NCI-H524 treated with DMSO at 0.1 percent for 48 hours (cell line): ENCODE data around the gene TEX48.

Experiments used
- DNase-seq: peaks from one replicate; lab custom pipeline; 2025; lab: John Stamatoyannopoulos, UW

Gene TEX48, protein sequence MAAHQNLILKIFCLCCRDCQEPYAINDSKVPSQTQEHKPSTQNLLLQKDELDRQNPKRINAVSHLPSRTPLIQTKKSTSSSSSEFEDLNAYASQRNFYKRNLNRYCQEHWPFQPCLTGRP

DNA sequence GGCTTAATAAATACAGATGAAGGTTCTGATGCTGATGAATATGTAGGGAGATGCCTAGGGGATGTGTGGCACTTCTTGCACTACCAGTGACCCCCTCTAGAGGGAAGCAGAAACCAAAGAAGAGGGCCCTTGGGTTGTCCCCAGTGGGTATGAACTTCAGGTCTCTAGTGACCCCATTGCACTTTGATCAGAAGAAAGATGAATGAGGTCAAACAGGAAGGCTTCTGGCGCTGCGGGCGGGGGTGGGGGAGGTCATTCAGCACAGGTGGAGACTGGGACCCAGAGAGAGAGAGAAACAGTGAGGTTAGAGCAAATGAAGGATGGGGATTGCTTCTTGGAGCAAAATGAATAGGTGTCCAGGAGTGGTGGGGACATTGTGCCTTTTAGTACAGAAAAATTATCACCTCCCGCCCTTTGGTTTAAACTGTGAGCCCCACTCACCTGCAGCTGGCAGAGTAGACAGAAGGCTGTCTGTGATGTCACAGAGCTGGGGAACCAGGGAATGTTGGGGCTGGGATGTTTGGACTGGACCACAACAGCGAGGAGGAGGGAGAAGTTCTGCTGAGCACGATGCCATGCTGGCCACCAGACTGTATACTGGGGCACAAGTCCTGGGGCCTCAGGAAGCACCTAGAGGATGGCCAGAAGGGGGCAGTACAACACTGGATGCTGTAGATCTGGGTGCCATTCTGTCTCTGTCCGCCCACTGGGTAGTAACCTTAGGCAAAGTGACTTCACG, at the start of gene TEX48:
Gene TEX48, minus strand, starts transcription at position 599 of the 739 bp plus-strand sequence. CDS start 10,469 bp downstream, outside the sequence.
- peak; percentile 23 for DNase-seq

DNA sequence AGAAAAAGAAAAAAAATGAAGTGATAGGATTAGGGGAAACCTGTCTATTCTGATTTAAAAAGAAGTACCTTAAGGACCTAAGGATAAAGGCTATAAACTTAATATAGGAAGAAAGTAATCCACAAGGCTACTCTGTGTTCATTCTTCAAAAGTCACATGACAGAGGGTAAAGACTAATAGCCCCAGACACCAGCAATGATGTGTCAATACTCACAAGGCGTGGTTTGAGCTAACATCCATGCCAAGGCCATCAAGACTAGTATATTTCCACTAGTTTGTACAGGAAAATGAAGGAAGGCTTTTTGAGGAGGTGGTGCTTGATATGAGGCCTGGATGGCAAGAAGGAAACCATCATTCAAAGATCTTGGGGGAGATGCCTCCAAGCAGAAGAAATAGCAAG, 49.7 kb upstream of the TEX48 start:
- DNase-seq, result no peak

DNA sequence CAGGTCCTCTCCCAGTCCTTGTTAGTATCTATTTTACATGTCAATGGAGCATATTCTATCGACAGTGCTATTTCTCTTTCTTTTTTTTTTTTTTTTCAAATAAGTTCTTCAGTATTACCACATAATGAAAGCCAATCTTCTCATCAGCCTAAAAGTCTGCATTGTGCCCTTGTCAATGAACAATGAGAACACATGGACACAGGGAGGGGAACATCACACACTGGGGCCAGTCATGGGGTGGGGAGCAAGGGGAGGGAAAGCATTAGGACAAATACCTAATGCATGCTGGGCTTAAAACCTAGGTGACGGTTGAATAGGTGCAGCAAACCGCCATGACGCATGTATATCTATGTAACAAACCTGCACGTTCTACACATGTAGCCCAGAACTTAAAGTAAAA, 47.7 kb upstream of the TEX48 start:
- DNase-seq, result no peak

DNA sequence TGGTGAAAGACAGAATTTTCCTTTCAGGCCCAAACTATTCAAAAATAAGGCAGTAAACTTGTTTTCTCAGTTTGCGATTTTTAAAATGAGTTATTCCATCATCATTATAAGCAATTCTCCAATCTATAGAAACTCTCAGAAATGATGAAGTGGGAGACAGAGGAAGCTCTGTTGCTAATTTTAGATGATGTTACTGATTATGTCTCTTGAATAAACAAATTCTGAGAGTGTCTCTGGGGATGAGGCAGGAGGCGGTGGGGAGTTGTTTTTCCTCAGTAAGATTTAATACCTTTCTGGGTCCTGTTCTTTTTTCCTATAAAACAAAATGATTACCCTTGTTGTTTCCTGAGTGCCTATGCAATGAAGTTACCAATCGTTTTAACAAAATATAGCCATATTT, 43.9 kb upstream of the TEX48 start:
- no peak for DNase-seq

DNA sequence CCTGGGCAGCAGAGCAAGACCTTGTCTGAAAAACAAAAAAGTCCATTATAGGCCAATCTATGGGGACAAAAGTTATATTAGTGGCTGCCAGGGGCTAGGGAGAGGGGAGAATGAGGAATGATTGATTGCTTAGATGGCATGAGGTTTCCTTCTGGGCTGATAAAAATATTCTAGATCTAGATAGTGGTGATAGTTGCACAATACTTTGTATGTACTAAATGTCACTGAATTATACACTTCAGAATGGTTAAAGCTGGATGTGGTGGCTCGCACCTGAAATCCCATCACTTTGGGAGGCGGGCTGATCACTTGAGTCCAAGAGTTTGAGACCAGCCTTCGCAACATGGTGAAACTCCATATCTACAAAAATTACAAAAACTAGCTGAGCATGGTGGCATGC, 42.8 kb upstream of the TEX48 start:
- no peak for DNase-seq

DNA sequence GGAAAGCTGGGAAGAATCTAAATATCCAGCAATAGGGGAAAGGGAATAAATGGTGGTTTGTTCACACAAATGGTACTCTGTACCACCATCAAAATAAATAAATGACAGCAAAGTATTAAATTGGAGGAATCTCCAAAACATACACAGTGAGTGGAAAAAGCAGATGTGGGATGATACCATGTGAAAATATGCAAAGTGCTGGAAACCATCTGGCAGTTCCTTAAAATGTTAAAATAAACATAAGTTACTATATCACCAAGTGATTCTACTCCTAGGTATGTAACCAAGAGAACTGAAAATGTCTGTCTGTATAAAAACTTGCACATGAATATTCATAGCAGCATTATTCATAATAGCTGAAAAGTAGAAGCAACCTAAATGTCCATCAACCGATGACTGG, 41.9 kb upstream of the TEX48 start:
- DNase-seq, result no peak

DNA sequence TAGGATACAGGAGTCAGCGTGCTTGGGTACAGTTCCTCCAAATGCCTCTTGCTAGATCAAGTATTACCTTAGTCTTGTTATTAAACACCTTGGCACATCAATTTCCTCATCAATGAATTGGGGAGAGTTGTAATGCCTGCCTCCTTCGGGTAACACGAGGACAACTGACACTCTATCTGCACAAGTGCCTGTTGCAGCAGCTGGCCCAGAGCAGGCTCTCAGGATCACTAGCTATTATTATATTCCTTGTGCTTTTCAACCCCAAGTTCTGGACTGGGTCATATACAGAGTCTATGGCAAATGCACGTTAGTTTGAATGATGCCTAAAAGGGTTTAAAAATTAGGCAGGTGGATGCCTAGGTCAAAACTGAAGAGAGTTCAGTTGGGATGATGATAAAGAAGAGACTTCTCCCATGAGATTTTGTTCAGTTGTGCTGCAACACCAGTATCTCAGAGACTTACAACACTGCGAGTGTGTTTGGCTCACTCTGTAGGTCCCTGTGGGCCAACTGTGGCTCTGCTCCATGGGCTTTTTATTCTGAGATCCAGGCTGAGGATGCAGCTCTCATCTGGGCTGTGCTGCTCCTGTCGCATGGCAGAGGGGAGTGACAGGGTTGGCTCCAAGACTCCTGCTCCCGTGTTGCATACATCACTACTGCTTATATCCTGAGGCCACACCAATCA, 41.1 kb upstream of the TEX48 start:
- DNase-seq, result no peak

DNA sequence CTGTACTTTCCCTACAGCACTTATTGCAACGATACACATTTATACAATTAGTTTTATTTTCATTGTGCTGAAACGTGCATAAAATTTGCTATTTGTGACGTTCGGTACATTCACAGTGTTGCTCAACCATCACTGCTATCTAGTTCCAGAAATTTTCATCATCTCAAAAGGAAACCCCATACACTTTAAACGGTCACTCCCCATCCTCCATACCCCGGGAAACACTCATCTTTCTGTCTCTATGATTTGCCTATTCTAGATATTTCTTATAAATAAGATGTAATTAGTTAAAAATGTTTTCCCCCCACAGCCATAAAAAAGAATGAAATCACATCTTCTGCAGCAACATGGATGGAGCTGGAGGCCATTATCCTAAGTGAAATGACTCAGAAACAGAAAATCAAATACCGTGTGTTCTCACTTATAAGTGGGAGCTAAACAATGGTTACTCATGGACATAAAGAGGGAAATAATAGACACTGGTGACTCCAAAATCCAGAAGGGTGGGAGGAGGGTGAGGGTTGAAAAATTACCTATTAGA, 40.2 kb upstream of the TEX48 start:
- DNase-seq, result no peak

DNA sequence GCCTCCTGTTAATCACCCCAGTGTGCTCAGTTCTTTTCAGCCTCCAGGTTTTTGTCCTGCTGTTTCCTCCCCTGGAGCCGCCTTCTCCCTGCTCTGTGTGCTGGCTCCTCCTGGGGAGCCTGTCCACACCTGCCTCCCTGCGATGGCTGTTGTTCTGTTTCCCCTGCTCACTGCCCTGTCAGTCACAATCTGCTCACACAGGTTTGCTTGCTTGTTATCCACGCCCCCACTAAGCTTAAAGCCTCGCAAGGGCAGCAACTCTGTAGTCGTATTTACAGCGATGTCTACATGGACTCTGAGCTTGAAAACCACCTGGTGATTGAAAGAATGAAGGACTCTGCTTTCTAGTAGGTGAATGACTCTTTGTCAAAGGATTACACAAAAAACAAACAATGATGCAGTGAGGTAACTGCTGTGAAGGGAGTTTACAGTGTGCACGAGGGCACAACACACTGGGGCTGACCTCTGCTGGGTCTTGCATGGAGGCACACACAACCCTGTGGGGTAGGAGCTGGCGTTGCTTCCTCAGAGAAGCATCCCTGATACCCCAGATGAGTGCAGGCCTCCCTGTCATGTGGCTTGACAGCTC, 39.6 kb upstream of the TEX48 start:
- DNase-seq, result no peak

DNA sequence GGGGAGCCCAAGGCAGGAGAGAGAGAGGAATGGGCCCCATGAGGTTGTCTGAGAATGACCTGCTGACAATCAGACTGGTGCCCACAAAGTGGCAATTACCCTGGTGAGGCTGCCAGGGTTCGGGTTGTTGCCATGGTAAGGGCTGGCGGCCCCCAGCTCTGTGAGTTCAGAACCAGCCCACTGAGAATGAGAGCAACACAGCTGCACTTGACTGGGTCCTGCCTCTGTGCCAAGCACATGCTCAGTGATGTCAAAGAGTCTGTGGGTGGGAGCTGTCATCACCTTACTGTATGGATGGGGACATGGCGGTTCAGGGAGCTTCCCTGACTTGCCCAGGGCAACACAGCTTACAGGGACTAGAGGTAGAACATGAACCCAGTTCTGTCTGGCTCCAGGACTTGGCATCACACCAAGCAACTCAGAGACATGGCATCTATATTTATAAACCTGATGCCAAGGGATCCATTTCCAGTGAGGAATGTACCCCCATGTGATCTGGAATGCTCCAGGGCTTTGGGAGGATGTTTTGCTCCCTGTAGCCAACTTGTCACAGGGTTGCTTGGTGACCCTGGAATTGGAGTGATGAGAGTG, 38.2 kb upstream of the TEX48 start:
- DNase-seq, result no peak

DNA sequence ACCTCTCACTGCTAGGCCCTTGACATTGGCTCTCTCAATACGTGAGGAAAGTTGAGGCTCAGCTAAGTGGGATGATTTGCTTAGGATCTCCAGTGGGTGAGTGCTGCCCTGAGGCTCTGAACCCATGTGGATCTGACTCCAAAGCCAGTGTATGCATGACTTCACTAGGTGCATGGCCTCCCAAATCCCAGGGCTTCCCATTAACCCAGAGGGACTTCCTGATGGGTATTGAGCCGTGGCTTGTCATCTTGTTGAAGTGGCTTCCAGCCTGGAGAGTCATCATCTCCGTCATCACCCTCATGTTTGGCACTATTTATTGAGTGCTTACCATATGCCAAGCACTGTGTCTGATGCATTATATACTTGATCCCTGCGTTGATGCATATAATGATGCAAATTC, 37.3 kb upstream of the TEX48 start:
- peak; percentile 31 for DNase-seq

DNA sequence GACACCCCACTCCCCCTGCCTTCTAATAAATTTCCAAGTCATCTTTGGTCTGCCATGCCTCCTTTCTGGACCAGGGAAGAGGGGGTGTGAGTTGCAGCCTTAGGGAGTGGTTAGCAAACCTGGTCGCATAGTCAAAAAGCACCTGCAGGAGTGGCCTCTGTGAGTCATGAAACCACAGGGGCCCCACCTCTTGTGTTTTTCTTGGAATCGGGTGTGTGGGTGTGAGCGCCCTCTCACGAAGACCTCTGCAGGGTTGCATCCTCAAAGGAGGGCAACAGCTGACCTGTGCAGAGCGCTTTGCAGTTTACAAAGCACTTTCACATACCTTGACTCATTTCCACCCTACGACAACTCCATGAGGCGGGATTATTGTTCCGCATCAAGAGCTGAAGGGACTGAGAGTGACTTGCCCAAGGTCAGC, 36.8 kb upstream of the TEX48 start:
- no peak for DNase-seq

DNA sequence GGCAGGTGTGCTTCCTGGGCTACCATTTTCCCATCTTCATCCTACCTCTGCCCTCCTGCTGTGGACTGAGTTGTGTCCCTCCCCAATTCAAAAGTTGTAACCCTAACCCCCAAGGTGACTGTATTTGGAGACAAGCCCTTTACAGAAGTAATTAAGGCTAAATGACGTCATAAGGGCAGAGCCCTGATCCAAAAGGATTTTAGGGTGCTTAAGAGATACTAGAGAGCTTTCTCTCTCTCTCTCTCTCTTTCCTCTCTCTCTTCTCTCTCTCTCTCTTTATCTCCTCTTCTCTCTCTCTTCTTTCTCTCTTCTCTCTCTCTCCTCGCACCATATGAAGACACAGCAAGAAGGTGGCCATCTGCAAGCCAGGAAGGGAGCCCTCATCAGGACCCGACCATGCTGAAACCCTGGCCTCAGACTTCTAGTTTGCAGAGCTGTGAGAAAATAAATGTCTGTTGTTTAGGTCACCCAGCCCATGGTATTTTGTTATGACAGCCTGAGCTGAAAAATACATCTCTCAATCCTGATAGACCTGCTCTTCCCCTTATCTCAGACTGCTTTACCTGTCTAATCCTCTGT, 36.0 kb upstream of the TEX48 start:
- DNase-seq, result no peak

DNA sequence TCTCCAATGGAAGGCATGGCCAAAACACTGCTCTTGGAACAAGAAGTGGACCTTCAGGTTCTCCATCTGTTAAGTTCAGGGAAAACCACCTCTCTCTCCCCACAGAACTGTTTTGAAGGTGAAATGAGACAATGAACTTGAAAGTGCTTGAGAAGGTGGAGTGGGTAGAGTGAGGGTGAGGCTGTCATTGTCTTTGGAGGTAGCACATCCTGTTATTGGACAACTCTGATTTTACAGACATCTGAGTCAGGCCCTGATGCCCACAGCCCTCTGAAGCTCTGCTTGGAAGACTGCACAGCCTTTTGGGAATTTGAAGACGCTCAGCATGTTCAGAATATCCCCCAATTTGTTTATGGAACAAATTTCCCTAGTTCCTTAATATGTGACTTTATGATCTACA, 27.6 kb upstream of the TEX48 start:
- no peak for DNase-seq

DNA sequence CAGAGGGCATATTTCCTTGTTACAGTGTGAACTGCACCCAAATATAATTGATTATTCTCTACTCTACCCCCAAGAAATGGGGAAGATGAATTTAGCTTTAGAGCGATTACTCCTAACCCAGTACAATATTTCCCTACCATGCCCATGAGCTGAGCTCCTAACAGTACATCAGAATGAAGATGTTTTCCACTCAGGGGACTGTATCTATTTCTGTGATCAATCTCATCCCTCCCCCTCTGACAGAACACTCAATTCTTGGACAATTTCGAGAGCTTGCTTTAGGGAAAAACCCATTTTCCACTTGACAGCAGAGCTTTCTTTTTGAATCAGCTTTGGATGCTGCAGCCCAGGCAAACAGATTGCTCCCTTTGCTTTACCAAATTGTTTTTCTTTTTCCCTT, 24.7 kb upstream of the TEX48 start:
- no peak for DNase-seq

DNA sequence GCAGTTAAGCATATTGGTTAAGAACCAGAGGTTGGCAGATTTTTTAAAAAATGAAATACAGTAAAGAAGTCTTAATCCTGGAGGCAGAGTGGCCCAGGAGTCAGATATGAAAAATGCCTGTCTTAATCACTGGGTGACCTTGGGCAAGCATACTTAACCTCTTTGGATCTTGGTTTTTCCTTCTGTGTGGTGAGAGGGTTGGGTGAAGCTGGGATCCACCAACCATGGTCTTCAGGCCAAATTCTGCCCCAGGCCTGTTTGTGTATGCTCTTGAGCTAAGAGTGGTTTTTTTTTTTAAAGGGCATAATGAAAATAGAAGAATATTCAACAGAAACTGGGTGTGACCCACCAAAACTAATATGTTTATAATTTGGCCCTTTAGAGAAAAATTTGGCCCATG, 20.0 kb upstream of the TEX48 start:
- DNase-seq, result no peak

DNA sequence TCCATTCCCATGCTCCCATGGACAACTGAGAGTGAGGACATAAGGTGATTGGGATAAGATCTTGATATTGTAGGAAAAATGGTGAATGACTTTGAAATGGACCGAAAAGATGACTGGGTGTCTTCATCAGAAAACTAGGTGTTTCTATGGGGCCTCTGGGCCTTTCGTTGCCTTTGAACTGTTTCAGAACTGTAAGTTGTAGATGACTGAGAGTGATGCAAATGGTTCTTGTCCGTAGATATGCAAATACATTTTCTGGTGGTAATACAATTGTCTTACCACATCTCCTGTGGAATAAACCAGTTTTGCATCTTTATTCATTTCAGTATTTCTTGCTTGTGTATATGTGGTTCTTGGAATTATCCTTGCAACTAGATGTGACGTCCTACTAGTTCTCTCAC, 16.0 kb upstream of the TEX48 start:
- no peak for DNase-seq

DNA sequence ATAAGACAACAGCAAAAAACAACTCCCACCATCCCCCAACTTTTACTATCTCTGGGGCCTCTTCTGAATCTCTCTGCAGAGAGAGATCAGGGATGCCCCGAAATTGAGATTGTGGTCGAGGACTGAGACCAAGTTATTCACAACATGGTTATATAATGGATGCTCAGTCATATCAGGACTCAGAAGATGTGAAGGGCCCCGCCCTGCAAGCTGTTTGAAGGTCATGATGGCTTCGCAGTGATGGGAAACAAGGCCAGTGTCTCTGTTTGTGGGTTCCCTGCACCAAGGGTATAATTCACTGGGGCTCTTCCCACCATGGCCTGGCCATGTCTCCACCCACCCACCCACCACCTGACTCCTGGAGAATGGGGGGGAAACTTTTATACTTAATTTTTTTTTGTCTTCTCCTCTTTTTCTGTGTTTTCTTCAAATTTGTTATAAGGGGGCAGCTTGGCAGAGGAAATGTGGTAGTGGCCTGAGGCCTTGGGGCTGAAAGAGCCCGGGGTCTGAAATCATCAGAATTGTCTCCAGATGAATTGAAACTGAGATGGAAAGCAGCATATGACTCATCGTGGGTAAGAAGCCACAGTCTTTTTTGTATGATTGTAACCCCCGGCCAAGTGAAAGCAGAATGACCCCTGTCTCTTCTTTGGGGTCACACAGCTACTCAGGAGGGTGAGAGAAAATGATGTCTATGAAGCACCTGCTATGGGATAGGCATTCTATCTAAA, 15.0 kb upstream of the TEX48 start:
- DNase-seq, result no peak

DNA sequence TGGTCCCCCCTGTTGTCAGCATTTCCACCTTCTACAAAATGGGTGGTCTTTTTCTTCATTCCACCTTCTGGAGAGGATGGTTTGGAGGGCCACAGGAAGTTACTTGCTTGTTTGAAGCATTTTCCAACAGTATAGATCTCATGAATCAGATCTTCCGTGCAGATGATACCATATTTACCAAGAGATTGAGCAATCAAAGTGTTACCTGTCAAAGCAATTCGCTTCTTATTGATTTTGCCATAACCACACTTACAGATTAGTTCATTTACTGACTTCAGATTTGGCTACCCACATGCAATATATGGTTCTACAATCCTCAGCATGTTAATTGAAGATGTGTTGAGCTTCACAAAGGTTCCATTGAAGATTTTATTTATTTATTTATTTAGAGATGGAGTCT, 14.0 kb upstream of the TEX48 start:
- DNase-seq, result no peak

DNA sequence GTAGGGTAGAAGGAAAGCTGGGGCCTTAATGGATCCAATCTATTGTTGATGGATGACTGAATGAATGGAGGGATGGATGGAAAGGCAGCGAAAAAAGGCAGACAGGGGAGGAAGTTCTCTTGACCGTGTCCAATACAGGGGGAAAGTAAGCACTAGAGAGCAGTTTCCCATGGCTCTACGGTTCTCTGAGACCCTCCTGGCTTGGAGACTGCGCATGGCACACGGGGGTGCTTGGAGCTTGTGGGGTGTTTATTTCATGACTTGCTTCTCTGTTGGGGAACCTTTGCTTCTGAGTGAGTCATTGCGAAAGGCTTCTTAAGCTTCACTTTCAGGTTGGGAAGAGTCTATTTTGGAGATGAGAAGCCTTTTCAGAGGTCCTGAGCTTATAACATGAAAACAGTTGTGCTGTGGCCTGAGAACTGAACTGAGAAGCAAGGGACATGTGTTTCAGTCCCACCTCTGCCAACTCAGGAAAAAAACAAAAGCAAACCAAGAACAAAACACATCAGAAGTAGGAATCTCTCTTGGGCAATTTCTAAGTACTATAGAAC, 12.8 kb upstream of the TEX48 start:
- no peak for DNase-seq

DNA sequence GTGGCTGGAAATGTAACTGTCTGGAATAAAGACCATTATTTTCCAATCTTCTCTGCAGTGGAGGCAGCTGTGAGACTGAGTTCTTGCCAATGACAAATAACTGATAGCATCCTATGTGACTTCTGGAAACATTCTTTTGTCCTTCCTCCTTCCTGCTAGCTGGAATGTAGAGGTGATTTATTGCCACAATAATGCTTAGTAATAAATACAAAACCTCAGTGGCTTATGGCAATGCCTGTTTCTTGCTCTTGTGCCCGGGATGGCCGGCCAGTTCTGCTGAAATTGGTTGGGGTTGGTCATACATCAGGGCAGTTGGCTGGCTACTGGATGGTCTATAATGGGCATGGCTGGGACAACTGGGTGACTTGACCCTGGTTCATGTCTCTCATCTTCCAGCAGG, 12.2 kb upstream of the TEX48 start:
- DNase-seq, result no peak
